NCI-H2081 treated with DMSO at 0.1 percent for 48 hours (cell line): ENCODE measurements around the gene LRRC4C.
"Not testable (repeated sequence)": the region's sequence is repeated elsewhere in the genome, so short reads cannot be mapped to it uniquely, and the experiment has no call there.

Experiments used
- DNase-seq: peaks from one replicate; lab custom pipeline; 2025; lab: John Stamatoyannopoulos, UW

Gene LRRC4C

DNA sequence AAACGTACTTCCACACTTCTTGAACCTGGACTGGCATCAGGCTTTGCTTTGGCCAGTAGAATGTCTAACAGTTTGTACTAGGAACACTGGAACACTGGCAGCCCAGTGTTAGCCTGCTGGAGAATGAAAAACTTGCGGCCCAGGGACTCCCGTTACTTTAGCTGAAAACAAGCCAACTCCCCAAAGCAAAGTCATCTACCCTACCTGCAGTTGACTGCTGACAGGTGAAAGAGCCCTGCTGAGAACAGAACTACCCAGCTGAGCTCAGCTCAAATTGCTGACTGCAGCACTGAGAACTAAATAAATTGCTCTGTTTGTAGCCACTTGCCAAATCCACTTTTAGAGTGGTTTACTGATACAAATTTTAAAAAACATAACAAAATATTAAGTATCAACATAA is 342.5 kb downstream of the LRRC4C start:
- DNase-seq = no peak

DNA sequence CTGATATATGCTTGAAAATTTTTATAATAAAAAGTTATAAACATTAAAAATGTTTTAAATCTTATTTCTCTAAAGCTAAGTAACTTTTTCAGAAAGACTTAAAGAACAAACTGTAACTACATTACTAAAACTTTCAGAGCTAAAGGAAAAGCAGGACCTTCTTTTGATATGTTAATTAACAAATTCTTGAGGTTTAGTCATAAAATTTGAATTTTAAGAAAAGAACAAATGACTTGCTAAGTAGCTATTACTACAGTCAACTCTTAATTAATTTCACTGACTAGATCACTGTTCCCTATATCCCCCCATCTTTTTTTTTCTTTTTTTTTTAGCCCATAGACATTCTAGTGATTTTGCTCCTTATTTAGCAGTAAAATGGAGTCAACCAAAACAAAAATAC is 344.4 kb downstream of the LRRC4C start:
- DNase-seq = no peak

DNA sequence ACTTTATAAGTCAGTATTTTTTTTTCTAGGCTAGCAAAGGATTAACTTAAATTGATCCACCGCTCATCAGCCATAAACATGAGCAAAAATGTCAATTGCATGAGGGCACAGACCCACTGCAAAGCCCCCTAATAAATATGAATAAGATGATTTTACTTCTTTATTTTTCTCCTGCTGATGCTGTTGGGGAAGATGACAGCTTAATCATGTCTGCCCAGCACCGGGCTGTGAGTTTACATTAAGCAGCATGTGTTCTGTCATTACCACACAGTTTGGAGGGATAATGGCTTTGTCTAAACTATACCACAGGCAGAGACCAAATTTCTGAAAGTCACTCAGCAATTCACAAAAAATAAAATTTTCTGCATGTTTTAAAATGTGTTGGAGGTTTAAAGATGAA is 346.3 kb downstream of the LRRC4C start:
- no peak for DNase-seq

DNA sequence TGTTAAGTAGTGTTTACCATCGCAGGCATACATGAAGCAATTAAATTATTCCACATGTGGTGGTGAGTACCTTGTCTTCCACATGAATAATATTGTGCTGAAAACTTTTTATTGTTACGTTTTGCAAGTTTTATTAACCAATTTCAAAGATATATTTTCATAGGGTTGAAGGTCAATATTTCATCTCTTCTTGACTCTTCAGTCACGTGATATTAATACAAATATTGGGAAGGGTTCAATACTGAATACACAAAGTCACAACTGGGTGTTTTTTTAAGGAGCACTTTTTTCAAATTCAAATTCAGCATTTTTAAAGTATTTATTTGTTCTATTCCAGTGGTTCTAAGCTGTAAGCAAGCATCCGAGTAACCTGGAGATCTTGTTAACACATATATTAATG is 348.9 kb downstream of the LRRC4C start:
- DNase-seq = no peak

DNA sequence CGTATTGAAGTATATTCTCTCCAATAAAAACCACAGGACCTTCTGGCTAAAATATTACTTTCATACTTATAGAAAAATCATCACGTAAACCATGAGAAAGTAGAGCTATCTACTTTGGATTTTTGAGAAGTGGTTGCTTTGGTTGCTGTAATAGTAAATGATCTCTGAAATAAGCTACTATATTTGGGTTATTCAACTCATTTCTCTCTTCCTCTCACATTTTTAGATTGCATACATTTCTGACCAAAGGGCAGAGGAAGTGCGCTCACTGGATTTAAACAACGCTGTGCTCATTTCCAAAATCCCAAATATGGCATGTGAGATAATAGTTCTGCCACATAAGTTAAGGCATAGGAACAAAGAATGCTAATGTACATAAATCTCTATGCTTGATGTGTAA is 357.0 kb downstream of the LRRC4C start:
- DNase-seq = no peak

DNA sequence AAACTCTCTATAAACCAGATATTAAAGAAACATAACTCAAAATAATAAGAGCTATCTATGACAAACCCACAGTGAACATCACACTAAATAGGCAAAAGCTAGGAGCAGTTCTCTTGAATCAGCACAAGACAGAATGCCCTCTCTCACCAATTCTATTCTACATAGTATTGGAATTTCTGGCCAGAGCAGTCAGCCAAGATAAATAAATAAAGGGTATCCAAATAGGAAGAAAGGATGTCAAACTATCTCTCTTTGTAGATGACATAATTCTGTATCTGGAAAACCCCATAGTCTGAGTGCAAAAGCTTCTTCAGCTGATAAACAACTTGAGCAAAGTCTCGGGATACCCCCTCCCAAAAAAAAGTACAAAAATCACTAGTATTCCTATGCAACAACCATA is 359.8 kb downstream of the LRRC4C start:
- DNase-seq = no peak

DNA sequence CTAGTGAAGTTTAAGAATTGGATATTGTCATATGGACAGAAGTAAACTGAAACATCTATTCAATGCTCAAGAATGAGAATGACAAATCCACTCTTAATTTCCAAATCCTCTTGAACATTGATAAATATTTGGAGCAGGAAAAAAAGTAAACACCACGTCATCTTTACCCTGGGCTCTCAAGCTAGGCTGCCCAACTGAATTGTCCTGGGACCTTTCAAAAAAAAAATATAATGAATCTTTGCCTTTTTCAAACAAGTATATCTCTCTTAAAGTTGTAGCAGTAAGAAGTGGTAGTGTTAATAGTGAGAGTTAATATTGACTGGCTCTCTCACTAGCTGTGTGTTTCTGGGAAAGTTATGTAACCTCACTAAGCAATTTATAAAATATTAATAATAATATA is 374.3 kb downstream of the LRRC4C start:
- no peak for DNase-seq

DNA sequence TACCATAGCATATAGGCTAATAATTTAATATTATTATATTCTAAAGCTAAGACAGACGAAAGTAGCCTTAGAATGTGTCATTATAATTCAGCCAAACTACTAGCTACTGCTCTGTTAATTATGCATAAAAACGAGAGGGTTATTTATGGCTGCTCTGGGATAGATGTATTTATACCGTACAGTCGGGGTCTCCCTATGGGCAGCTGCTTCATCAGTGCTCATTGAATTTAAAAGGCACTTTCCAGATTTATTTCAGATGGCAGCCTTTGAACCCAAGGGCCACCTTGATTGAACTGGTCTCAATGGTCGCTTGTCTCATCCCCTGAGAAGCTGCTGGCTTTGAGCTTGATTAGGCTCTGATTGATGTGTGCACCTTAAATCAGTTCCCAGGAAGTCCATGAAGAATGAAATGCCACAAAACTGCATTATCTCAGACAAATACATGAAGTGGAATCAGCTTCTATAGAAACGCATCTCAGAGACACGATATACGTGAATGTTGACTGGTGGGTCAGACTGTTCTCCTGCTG is 377.6 kb downstream of the LRRC4C start:
- DNase-seq = no peak

DNA sequence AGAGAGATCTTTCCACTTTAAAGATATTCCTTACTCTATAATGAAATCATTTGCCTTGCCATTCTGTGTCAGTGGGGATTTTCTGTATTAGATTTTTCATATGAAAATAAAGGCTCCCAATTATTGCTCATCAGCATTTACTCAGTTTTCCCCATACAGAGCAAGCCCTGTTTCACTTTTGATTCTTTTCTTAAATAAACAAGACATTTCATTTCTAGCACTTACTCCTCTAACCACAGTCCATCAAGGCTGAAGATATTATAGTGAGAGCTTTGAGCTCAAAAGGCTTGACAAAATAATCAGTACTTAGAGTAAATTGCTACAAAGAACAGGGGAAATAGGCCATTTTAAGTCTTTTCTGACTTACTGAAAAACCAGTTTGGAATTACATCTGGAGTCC is 385.1 kb downstream of the LRRC4C start:
- no peak for DNase-seq

DNA sequence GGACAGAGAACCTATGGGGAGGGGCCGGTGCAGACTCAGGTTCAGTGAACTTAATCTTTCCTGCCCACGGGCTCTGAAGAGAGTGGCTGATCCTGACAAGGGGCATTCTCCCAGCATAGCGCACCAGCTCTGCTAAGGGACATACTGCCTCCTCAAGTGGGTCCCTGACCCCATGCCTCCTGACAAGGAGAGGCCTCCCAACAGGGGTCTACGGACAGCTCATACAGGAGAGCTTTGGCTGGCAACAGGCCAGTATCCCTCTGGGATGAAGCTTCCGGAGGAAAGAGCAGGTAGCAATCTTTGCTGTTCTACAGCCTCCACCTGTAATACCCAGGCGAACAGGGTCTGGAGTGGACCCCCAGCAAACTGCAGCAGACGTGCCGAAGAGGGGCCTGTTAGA is 394.0 kb downstream of the LRRC4C start:
- no peak for DNase-seq

DNA sequence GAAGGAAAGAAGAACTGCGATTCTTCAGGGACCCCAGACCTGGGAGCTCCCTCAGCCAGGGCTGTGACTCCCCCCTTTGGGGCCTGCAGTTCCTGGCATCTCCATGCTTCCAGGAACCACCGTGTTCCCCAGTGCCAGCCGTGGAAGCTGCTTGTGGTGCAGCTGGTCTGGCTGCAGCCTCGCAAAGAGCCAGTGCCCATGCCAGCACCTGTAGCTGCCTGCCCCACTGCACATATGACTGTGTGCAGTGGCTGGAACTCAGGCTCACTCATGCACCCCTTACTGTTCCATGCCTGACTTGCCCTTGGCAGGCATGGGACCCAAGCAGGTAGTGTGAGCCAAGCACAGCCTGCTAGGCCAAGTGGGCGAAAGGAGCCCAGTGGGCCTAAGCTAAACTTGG is 401.3 kb downstream of the LRRC4C start:
- no peak for DNase-seq

DNA sequence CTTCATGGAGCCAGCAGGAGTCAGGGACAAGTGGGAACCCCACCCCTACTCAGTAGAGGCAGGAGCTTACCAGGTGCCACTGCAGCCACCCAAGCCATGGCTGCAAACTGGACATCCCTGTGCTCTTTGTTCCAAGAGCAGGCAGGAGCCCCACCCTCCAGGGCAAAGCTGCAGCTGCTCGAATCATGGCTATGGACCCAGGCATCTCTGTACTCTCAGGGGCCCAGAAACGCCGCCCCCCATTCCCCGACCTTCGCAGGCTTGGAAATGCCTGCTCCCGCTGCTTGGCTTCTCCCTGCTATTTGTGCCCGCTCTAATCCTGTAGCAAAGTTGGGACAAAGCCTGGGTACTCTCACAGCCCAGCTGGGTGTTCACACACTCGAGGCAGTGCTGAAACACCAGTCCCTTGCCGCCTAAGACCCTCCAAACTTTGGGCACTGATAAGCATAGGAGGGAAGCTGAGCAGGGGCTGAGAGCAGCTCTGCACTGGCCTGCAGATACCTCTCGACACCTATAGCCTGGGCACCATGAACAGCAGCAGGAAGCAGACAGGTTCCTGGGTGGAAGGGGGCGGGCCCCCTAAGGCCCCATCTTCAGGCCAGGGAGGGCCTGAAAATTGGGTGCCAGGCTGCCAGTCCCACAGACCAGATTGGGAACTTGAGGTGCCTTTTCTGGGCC is 402.4 kb downstream of the LRRC4C start:
- DNase-seq = no peak

DNA sequence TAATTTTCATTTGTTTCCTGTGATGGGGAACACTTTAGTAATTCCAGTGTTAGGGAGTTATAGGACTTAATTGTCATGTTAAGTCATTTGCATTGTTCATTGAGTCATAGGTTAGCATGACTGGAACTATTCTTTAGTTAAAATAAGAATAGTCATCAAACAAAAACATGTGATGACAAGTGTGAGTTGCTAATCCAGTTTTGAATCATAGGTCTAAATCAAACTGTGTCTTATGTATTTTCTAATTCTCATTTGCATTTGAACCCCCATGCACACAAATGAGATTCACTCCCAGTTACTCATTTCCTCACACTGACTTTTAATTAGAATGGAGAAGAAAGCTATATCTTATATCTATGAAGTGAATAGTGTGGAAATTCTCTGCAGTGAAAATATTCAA is 405.6 kb downstream of the LRRC4C start:
- DNase-seq = no peak

DNA sequence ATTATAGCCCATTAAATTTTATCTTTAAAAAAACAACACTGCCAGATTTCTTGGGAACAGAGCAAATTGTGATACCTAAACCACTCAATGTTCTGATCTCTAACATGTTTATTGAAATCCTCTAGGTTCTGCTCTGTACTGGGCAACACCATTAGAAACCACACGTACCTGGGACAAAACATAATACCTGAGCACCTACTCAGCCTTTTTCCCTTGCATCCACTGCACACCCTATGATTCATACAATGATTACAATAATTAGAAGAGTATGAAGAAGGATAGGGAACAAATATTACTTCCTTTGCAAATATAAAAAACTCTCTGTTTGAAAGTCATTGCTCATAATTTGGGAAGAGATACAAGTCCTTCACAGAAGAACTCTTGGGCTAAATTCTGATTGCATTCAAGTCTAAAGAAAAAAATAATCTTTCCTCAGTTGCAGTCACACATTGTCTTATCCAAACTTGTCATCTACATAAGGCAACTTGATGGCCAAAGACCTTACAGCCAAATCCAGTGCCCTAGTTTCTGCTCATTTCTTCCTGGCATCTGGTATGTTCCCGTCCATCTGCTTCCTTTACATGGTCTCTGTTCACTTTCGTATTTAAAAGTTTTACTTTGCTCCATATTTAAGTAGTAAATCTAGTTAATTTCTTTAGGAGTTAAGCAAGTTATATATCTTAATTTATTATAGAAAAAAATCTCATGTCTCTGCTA is 407.4 kb downstream of the LRRC4C start:
- DNase-seq = no peak

DNA sequence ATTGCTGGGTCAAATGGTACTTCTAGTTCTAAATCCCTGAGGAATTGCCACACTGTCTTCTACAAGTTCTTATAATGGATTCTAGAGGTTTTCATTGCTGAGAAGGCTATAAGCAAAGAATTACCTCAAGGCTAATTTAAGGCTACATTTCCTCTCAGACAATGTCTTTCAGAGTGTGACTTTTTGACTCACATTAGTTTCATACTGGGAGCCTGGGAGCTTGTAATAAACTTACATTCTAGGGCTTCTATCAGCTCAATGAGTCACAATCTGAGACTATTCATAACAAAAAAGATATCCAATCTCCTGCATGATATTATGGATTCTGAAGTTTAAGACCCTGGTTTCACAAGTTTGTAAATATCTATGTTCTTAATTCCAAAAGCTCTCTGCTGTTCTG is 408.7 kb downstream of the LRRC4C start:
- no peak for DNase-seq

DNA sequence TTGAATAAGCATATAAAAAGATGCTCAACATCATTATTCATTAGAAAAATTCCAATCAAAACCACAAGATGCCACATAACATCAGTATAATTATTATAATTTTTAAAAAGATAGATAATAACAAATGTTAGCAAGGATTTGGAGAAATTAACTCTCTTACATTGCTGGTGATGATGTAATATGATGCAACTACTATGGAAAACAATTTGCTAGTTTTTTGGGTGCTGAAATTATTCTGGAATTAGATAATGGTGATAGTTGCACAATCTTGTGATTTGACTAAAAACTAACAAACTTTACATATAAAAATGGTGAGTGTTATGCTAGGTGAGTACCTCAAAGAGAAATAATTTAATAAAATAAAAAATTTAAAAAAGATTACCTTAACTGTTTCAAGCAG is 412.2 kb downstream of the LRRC4C start:
- no peak for DNase-seq

DNA sequence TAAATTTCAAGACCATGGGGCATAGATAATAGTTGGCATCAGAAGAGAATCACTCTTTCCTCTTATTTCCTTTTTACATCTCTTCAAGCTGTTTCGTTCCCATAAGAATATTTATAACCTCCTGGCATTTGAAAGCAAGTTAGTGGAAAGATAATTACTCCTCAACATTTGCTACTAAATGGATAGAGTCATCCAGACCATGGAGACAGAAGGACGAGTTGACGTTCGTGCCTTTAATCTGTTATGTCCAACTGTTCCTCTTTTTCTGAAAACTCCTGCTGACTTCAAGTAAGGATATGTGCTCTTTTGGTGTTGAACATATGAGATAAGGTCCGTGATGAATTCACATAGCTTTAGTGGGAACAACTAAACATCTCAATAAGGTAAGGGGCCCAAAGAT is 414.2 kb downstream of the LRRC4C start:
- no peak for DNase-seq

DNA sequence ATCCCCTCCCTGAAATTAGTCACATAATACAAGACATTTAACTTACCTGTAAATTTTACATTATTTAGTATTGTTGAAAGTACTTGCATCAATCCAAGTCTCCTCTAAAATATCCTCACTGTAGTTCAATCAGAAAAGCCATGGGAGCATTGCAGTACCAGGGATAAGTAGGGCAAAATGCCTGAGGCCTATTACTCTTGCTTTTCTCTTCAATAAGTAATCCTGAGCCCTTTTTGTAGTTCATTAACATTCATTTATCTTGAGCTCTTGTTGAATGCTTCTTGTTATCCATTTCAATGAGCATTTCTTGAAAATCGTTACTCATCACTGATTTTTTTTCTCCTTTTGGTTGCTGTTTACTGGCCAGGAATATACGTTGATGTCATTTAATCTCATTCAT is 414.7 kb downstream of the LRRC4C start:
- DNase-seq = no peak

DNA sequence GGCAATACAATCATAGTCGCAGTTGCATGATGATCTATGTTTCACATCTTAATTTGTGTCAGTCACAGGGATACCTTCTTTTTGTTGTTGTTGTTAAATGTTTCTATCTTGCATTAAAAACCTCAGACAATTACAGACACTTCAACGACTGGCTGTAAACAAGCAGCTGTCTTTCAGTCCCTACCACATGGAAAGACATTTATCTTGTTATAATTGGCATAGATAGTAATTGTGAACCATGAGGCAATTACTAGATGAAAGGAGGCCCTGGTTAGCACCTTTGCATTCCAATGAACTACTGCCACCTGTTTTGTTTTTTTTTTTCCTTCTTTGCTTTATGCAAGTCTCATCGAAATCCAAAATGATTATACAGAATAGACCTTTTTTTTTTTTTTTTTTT is 416.8 kb downstream of the LRRC4C start:
- no peak for DNase-seq

DNA sequence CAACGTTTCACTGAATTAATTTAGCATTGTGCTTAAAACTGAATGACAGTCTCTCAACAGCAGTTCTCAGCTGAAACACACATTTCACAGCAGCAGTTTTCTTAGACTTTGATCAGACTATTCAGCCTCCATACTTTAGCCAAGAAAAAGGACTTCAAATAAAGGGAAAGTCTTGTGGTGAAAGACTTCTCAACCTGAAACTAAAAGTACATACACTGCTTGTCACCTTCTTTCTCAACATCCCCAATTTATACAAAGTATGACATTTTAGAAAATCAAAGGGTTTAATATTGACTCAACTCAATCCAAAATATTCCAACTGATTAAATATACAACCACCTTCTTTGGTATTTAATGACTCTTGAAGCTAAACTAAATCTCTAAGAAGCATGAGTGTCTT is 419.0 kb downstream of the LRRC4C start:
- DNase-seq = no peak

DNA sequence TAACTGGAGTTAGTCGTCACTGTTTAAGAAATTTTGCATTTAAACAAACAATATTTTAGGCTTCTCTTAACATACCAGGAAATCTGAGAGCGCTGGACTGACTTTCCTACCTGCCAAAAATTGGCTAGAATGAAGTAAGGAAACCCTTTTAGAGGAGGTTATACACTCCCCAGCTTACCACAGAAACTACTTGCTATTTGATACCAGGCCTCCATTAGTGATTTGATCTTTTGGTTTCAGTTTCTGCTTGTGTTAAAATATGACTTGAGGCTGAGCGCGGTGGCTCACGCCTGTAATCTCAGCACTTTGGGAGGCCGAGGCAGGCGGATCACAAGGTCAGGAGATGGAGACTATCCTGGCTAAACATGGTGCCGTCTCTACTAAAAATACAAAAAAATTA is 419.9 kb downstream of the LRRC4C start:
- no peak for DNase-seq

DNA sequence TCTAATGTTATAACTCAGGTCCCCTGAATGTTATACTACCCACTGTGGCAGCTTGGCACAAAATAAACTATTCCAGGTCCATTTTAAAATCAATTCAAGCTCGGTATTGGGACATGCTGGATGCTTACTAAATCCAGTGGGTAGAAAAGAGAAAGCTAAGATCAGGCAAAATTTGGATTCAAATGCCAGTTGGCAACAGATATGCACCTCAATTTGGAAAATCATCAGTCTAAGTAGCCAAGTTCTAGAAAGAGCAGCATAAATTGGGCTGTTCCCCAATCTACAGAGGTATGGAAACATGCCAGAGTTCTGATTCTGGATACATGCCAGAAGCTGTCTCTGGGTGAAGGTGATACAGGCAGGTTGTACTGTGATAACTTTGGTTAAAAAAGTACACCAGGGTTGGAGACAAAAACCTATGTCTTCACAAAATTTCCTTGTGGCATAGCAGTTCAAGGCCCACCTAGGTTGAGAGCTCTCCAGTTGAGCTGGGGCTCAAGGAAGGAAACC is 427.8 kb downstream of the LRRC4C start:
- DNase-seq = no peak

DNA sequence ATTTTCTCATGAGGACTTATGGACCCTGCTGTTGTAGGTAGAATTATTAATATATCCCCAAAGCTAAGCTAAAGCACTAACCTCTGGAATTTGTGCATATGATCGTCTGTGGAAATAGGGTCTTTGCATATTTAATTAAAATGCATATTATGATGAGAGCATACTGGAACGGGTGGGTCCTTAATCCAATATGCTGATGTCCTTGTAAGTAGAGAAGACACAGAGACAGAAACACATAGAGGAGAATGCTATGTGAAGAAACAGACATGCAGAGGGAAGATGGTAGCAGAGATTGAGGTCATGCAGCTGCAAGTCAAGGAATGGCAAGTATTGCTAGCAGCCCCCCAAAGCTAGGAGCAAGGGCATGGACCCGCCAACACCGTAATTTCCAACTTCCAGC is 439.2 kb downstream of the LRRC4C start:
- no peak for DNase-seq

DNA sequence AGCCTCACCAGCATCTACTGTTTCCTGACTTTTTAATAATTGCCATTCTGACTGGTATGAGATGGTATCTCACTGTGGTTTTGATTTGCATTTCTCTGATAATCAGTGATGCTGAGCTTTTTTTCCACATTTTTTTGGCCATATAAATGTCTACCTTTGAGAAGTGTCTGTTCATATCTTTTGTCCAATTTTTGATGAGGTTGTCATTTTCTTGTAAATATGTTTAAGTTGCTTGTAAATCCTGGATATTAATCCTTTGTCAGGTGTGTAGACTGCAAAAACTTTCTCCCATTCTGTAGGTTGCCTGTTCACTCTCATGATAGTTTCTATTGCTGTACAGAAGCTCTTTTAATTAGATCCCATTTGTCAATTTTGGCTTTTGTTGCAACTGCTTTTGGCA is 439.8 kb downstream of the LRRC4C start:
- not testable (repeated sequence) for DNase-seq
